Right lobe of liver (tissue), 6 donors: ENCODE measurements around the gene SHANK2. TPM values are rescaled to one million over a fixed set of nuclear protein-coding genes. Genes with fewer than 3 reads are reported as not detected.

Experiments used
- ATAC-seq, 4 donors: fragments of 200-7000 bp; cut with Tn5 transposase; one replicate each; pipeline ENCODE4 v1.9.1; 2020; ENCODE audit warnings: mild to moderate bottlenecking in 4 of 4, moderate library complexity in 4 of 4
- DNase-seq, 3 donors: peaks; one replicate each; pipeline ENCODE4 v3.0.0-alpha.2; 2020
- H3K27ac ChIP-seq, 3 donors: fragments of 200-600 bp; one replicate each; pipeline ENCODE4 v1.8.0; 2022
- H3K27me3 ChIP-seq, 2 donors: fragments of 200-600 bp; one replicate each; pipeline ENCODE4 v1.8.0; 2022
- H3K36me3 ChIP-seq, 4 donors: fragments of 200-600 bp; sonication (generic) in 1 of 4; one replicate each; pipeline versions ENCODE4 v1.5.1 to v1.8.0; 2017 to 2022; ENCODE audit warnings: control low read depth in 1 of 4
- H3K4me1 ChIP-seq, 4 donors: fragments of 200-600 bp; sonication (generic) in 1 of 4; one replicate each; pipeline versions ENCODE4 v1.5.1 to v1.8.0; 2017 to 2022; ENCODE audit warnings: control low read depth in 1 of 4
- H3K4me3 ChIP-seq, 3 donors: fragments of 200-600 bp; one replicate each; pipeline ENCODE4 v1.8.0; 2022
- H3K9me3 ChIP-seq, 4 donors: fragments of 200-600 bp; sonication (generic) in 1 of 4; one replicate each; pipeline versions ENCODE4 v1.5.1 to v1.8.0; 2017 to 2022; ENCODE audit warnings: control low read depth in 1 of 4
- CTCF ChIP-seq, 4 donors: fragments of 200-600 bp in 3 of 4; fragments of 450-650 bp in 1 of 4; IDR thresholded peaks; one replicate each; pipeline versions ENCODE4 v1.5.1 to v1.8.0; 2016 to 2022; ENCODE audit warnings: antibody characterized with exemption in 4 of 4, mild to moderate bottlenecking in 2 of 4
- POLR2A ChIP-seq: fragments of 450-650 bp; IDR thresholded peaks from one replicate; pipeline ENCODE4 v1.6.1; 2017; ENCODE audit warnings: antibody characterized with exemption, mild to moderate bottlenecking
- WGBS: methylation state at CpG from one replicate; pipeline ENCODE4 v1.1.6; 2018; ENCODE audit warnings: low coverage, low lambda C conversion rate; ENCODE audit not compliant: insufficient coverage; ENCODE audit errors: missing lambda C conversion rate; 5-methylcytosine and 5-hydroxymethylcytosine counted together
- intact Hi-C, 2 donors: fragments of 100-400 bp; cut with DNase I; formaldehyde crosslinking; loops; one replicate each; pipeline versions ENCODE4 v1.11.2 to v1.14.1; 2022
- total RNA-seq, 6 experiments: library from RNA; depleted of rRNA in 2 of 6; stranded (reverse); fragments of >200 nt in 2 of 6; fragmentation: NEBNext Ultra II Directional in 3 of 6; extraction: Animal tissue kit (Norgen Biotek cat#: 25700) in 3 of 6; gene quantifications; one replicate each; pipeline versions ENCODE4 v1.1.0 to v1.2.4, GENCODE V29; 2016 to 2023
- donor health status: DM: no; HTN: yes; CAD: no.
- donor health status: DM: no; HTN: no; CAD: no.
- donor health status: DM: no; HTN: no; CAD: no.
- donor health status: DM: no; HTN: yes; CAD: no.
- donor health status: DM: no; HTN: yes; CAD: no.

Gene SHANK2
- total RNA-seq, 6 experiments from 2014 or later = 21.9 to 50.3 (median 30.9) TPM

- H3K4me1 ChIP-seq = peaks cover 0 to 7% (median 3%) of the 10 kb centered on the region in 4 donors
- no peaks in the 10 kb centered on the region for H3K36me3 ChIP-seq
- H3K9me3 ChIP-seq = no peaks in the 10 kb centered on the region
- H3K27ac ChIP-seq = no peak overlapping the region
- TF ChIP-seq CTCF (IDR thresholded peaks at IDR 0.05) (no peak), POLR2A (no peak)
- ATAC-seq (no peak), DNase-seq (no peak)
- intact Hi-C loops = no loop called here
- H3K27me3 ChIP-seq = no peaks in the 10 kb centered on the region
- H3K4me3 ChIP-seq = no peak overlapping the region
- 67% methylated on average over 5 of the region's 5 CpGs for WGBS
Observed at GRCh38 chr11:71255323-71255722, 2.9 kb upstream of the SHANK2 start.

GRCh38 chr11:71253794-71254193 lies 1.4 kb upstream of the SHANK2 start:
- DNase-seq = no peak
- 26% methylated on average over 5 of the region's 5 CpGs for WGBS
- H3K4me3 ChIP-seq = no peak overlapping the region
- H3K27me3 ChIP-seq = no peaks in the 10 kb centered on the region
- peak overlapping the region in 2 of 3 donors; percentile 81 to 97 for H3K27ac ChIP-seq
- peaks cover 0 to 12% (median 3%) of the 10 kb centered on the region in 4 donors for H3K4me1 ChIP-seq
- no peak for ATAC-seq
- H3K36me3 ChIP-seq = no peaks in the 10 kb centered on the region
- intact Hi-C loops = no loop called here
- H3K9me3 ChIP-seq = no peaks in the 10 kb centered on the region
- TF ChIP-seq POLR2A (no peak), CTCF (IDR thresholded peaks at IDR 0.05) (no peak)

GRCh38 chr11:71252770-71253730 lies 673 bp upstream of the SHANK2 start:
- peaks cover 0 to 14% (median 5%) of the 10 kb centered on the region in 4 donors for H3K4me1 ChIP-seq
- TF ChIP-seq CTCF (IDR thresholded peaks at IDR 0.05) (no peak), POLR2A (no peak)
- DNase-seq (peak; percentile 65 to 85 (median 81)), ATAC-seq (peak; percentile 66 to 76 (median 70))
- whole genome bisulfite sequencing = under 1% methylated on average over 14 of the region's 40 CpGs
- H3K27me3 ChIP-seq = no peaks in the 10 kb centered on the region
- intact Hi-C loops = no loop called here
- peak overlapping the region; percentile 69 to 97 (median 81) for H3K27ac ChIP-seq
- H3K9me3 ChIP-seq = no peaks in the 10 kb centered on the region
- H3K4me3 ChIP-seq = peak overlapping the region; percentile 59 to 86 (median 74)
- H3K36me3 ChIP-seq = no peaks in the 10 kb centered on the region

- intact Hi-C loops = no loop called here
- WGBS = no CpG with 5 or more reads among the region's 59 CpGs
- Histone ChIP-seq H3K36me3 (no peaks in the 10 kb centered on the region), H3K9me3 (no peaks in the 10 kb centered on the region), H3K27me3 (no peaks in the 10 kb centered on the region), H3K27ac (peak overlapping the region; percentile 69 to 97 (median 81)), H3K4me1 (peaks cover 0 to 24% (median 9%) of the 10 kb centered on the region in 4 donors), H3K4me3 (peak overlapping the region; percentile 59 to 86 (median 74))
- TF ChIP-seq POLR2A (no peak), CTCF (IDR thresholded peaks at IDR 0.05) (peak; percentile 47 to 80 (median 60))
- DNase-seq = peak in 2 of 3 donors; percentile 61 to 66
- peak; percentile 36 to 57 (median 50) for ATAC-seq
Observed at GRCh38 chr11:71251761-71252268, 562 bp downstream of the SHANK2 start.
